K562 treated with DMSO at 1 percent for 48 hours (cell line): Measurements from ENCODE around the gene SRSF12. TPM values are rescaled to one million over a fixed set of nuclear protein-coding genes. Genes with fewer than 3 reads are reported as not detected.

Experiments
- total RNA-seq: library from RNA; unstranded; fragments of 300-600 nt; gene quantifications from 2 replicates; pipeline ENCODE4 v1.2.3, GENCODE V29; 2022; ENCODE audit warnings: low replicate concordance; ENCODE audit errors: extremely low read depth

Gene SRSF12
- not detected in 2 replicates for total RNA-seq

GRCh38 chr6:89117211-89118108 lies at the start of gene SRSF12:
SRSF12 (minus strand) TSS chr6:89118071; CDS start chr6:89117887, 184 bp downstream.

GRCh38 chr6:89145956-89146717 lies 28.3 kb upstream of the SRSF12 start, which contains the start of gene PM20D2:
PM20D2 (plus strand) TSS chr6:89146055; CDS start chr6:89146145, 90 bp downstream.

GRCh38 chr6:89080281-89081128 lies 37.4 kb downstream of the SRSF12 start, which contains the start of gene PNRC1:
PNRC1 (plus strand) TSS chr6:89080751; CDS start chr6:89080895, 144 bp downstream.

Other genes starting within 250 kb of the SRSF12 start
- not detected in 2 replicates for gene RNGTT, start 154.5 kb downstream of the SRSF12 start, total RNA-seq
- gene PNRC1, start 37.3 kb downstream of the SRSF12 start, total RNA-seq = not detected in 2 replicates
- gene PM20D2, start 28.0 kb upstream of the SRSF12 start, total RNA-seq = not detected in 2 replicates
- gene GABRR1, start 99.3 kb upstream of the SRSF12 start, total RNA-seq = not detected in 2 replicates
- not detected in 2 replicates for gene GABRR2, start 197.2 kb upstream of the SRSF12 start, total RNA-seq
- gene UBE2J1, start 234.7 kb upstream of the SRSF12 start, total RNA-seq = not detected in 2 replicates